ENCODE measurements around the gene TMEM200B. TPM values are rescaled to one million over a fixed set of nuclear protein-coding genes. Genes with fewer than 3 reads are reported as not detected.

The TMEM200B gene
- total RNA-seq, 1 experiment from 2014 or later = 9.0 TPM

DNA sequence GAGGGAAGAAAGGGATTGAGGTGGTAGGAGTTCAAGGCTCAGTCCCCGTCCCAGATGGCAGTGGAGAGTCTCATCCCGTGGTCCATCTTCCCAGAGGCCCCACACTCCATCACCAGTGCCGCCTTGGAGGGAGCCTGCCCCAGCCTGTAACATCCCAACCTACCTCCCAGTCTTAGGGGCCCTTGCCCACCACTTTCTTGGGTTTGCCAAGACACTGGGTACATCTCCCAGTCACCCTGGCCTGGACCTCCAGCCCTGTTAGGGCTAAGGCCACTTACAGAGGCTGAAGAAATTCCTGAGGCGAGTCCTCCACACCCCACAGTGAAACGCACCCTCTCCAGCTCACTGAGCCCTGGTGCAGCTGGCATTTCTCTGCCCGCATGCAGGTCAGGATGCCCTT lies 3.3 kb downstream of the TMEM200B start:
- H3K27me3 ChIP-seq (ENCODE audit: low read length) = no peaks in the 10 kb centered on the region
- CTCF ChIA-PET = interaction anchor here (0.6 kb wide), 1 partner anchor 227 kb away, joined by 3 read pairs; no protein-coding TSS in a partner anchor
- BruUV-seq (replicated peaks) = no TSS peak

DNA sequence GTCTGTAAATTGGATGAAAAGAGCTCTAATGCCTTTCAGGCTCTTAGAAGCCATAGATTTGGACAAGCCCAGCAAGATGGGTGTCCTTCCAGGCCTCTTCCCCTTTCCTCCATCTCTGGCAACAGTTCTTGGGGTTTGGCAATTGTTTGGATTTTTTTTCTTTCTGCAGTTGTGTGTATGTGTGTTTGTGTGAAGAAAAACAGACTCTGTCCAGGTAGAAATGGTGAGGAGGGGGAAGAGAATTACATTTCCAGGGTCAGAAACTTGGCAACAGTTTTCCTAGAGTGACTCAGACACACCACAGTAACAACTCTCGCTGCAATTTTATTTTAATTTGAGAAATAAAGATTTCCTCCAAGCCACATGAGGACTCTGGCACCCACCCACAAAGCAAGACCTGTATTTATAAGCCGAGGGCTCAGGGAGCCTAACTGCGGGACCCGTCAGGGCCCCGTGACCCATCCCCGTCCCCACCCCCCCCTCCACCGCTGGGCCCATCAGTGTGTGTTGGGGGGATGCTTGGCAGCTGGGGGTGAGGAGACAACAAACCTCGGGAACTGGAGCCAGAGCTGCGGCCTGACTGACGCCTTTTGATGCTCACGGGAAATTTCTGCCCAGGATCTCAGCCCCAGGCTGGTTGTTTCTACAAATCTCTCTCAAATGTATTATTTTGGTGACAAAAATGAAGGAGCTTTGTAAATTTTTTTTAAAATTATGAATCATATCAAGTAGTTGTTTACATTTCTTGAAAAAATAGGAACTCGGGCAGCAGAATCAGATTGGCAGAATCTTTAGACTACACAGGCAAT lies 4.4 kb downstream of the TMEM200B start:
- no peak overlapping the region for H3K9ac ChIP-seq (ENCODE audit: low read length)
- no TSS peak for BruUV-seq (replicated peaks)
- H3K27me3 ChIP-seq (ENCODE audit: low read length) = no peaks in the 10 kb centered on the region
- no peaks in the 10 kb centered on the region for H3K36me3 ChIP-seq (ENCODE audit: low read depth, low read length)
- H3K4me2 ChIP-seq (ENCODE audit: low read length) = no peak overlapping the region
- no peaks in the 10 kb centered on the region for H3K9me2 ChIP-seq (replicated peaks; ENCODE audit: low read length)
- no peak overlapping the region for H3K27ac ChIP-seq (ENCODE audit: low read length)
- TF ChIP-seq, protein P1, sequence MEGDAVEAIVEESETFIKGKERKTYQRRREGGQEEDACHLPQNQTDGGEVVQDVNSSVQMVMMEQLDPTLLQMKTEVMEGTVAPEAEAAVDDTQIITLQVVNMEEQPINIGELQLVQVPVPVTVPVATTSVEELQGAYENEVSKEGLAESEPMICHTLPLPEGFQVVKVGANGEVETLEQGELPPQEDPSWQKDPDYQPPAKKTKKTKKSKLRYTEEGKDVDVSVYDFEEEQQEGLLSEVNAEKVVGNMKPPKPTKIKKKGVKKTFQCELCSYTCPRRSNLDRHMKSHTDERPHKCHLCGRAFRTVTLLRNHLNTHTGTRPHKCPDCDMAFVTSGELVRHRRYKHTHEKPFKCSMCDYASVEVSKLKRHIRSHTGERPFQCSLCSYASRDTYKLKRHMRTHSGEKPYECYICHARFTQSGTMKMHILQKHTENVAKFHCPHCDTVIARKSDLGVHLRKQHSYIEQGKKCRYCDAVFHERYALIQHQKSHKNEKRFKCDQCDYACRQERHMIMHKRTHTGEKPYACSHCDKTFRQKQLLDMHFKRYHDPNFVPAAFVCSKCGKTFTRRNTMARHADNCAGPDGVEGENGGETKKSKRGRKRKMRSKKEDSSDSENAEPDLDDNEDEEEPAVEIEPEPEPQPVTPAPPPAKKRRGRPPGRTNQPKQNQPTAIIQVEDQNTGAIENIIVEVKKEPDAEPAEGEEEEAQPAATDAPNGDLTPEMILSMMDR (conservative IDR thresholded peaks at IDR 0.05; ENCODE audit: low read depth, low read length) = no peak
- TF ChIP-seq EZH2 (IDR thresholded peaks at IDR 0.05; ENCODE audit: low read length, unreplicated experiment) (no peak), EZH2phosphoT487 (IDR thresholded peaks at IDR 0.05; ENCODE audit: borderline replicate concordance, low read length) (no peak)
- intact Hi-C loops (cut with micrococcal nuclease) = loop anchor here (1.0 kb wide), 1 partner anchor 24 kb away; no protein-coding TSS in a partner anchor
- H3K4me1 ChIP-seq (ENCODE audit: insufficient read depth, low read length) = peaks cover 18% of the 10 kb centered on the region
- no peaks in the 10 kb centered on the region for H4K20me1 ChIP-seq (ENCODE audit: low read length)
- DNase-seq = no peak
- no peak overlapping the region for H2AFZ ChIP-seq (ENCODE audit: low read length)
- CTCF ChIA-PET = no interaction called here
- H3F3A ChIP-seq (ENCODE audit: low read length, unreplicated experiment) = no peaks in the 10 kb centered on the region
- no peak overlapping the region for H3K4me3 ChIP-seq (ENCODE audit: low read length)
- H3K79me2 ChIP-seq (ENCODE audit: low read length) = no peaks in the 10 kb centered on the region
- POLR2A ChIA-PET (ENCODE audit: unreplicated experiment) = no interaction called here
- no peaks in the 10 kb centered on the region for H3K9me3 ChIP-seq (ENCODE audit: low read length)
- no peak for ATAC-seq

More for the DNA sequence above, 3.3 kb downstream of the TMEM200B start:
- TF ChIP-seq EZH2phosphoT487 (IDR thresholded peaks at IDR 0.05; ENCODE audit: borderline replicate concordance, low read length) = no peak
- TF ChIP-seq, protein P1 (conservative IDR thresholded peaks at IDR 0.05; ENCODE audit: low read depth, low read length) = no peak
- TF ChIP-seq EZH2 (IDR thresholded peaks at IDR 0.05; ENCODE audit: low read length, unreplicated experiment) = no peak
- no peak for ATAC-seq
- no peak for DNase-seq
- Histone ChIP-seq H3K36me3 (ENCODE audit: low read depth, low read length) (no peaks in the 10 kb centered on the region), H3K4me1 (ENCODE audit: insufficient read depth, low read length) (peaks cover 18% of the 10 kb centered on the region), H3K79me2 (ENCODE audit: low read length) (no peaks in the 10 kb centered on the region), H3K27ac (ENCODE audit: low read length) (no peak overlapping the region), H3K9me2 (replicated peaks; ENCODE audit: low read length) (no peaks in the 10 kb centered on the region), H3K4me2 (ENCODE audit: low read length) (no peak overlapping the region), H2AFZ (ENCODE audit: low read length) (no peak overlapping the region), H4K20me1 (ENCODE audit: low read length) (no peaks in the 10 kb centered on the region), H3K9me3 (ENCODE audit: low read length) (no peaks in the 10 kb centered on the region), H3F3A (ENCODE audit: low read length, unreplicated experiment) (no peaks in the 10 kb centered on the region), H3K4me3 (ENCODE audit: low read length) (no peak overlapping the region), H3K9ac (ENCODE audit: low read length) (no peak overlapping the region)
- intact Hi-C loops (cut with micrococcal nuclease) = loop anchor here (5.0 kb wide), 1 partner anchor 62 kb away; the partner anchor contains the start of gene SRSF4
- POLR2A ChIA-PET (ENCODE audit: unreplicated experiment) = no interaction called here

DNA sequence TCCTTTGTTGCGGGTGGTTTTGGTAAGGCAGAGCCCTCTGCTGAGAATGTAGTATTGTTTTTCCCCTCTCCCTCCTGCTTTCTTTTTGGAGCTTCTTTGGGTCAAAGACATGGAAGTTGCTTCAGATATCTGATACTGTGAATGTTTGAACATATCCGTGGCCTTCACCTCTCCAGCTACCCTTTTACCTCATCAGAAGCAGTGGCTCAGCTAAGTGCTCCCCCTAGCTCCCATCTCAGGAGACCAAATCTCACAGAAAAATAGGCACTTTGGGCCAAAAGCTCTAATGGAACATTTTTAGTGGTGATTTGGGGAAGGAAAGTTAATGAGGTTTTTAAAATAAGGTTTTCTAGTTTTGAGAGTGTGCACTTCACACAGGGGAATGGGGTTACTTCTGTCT lies 6.3 kb downstream of the TMEM200B start:
- ATAC-seq = no peak
- no peak overlapping the region for H3K27ac ChIP-seq (ENCODE audit: low read length)
- H3K9me3 ChIP-seq (ENCODE audit: low read length) = no peaks in the 10 kb centered on the region
- H3K79me2 ChIP-seq (ENCODE audit: low read length) = no peaks in the 10 kb centered on the region
- H3K4me1 ChIP-seq (ENCODE audit: insufficient read depth, low read length) = peaks cover 3% of the 10 kb centered on the region; the same call in 1 of the 2 replicates
- H2AFZ ChIP-seq (ENCODE audit: low read length) = no peak overlapping the region
- H3K27me3 ChIP-seq (ENCODE audit: low read length) = no peaks in the 10 kb centered on the region
- TF ChIP-seq EZH2 (IDR thresholded peaks at IDR 0.05; ENCODE audit: low read length, unreplicated experiment) (no peak), EZH2phosphoT487 (IDR thresholded peaks at IDR 0.05; ENCODE audit: borderline replicate concordance, low read length) (no peak)
- TF ChIP-seq, protein P1 (conservative IDR thresholded peaks at IDR 0.05; ENCODE audit: low read depth, low read length) = peak; percentile 46; the same call in 1 of the 2 replicates
- BruUV-seq (replicated peaks) = no TSS peak
- ChIA-PET POLR2A (ENCODE audit: unreplicated experiment) (interaction anchor here (1.1 kb wide), 1 partner anchor 65 kb away, joined by 4 read pairs; the partner anchor contains the start of gene SRSF4), CTCF (interaction anchor here (0.5 to 0.6 kb wide), 2 partner anchors 73 to 232 kb away, joined by 3 to 5 read pairs; no protein-coding TSS in a partner anchor)
- intact Hi-C loops (cut with micrococcal nuclease) = no loop called here
- H3K4me2 ChIP-seq (ENCODE audit: low read length) = no peak overlapping the region
- H3K36me3 ChIP-seq (ENCODE audit: low read depth, low read length) = no peaks in the 10 kb centered on the region
- H3F3A ChIP-seq (ENCODE audit: low read length, unreplicated experiment) = no peaks in the 10 kb centered on the region
- no peak overlapping the region for H3K4me3 ChIP-seq (ENCODE audit: low read length)
- no peak for DNase-seq
- H3K9me2 ChIP-seq (replicated peaks; ENCODE audit: low read length) = no peaks in the 10 kb centered on the region
- no peaks in the 10 kb centered on the region for H4K20me1 ChIP-seq (ENCODE audit: low read length)
- H3K9ac ChIP-seq (ENCODE audit: low read length) = no peak overlapping the region
